COLO668 (cell line): Measurements from ENCODE around the gene LUZP2.

Experiments
- DNase-seq: peaks from one replicate; lab custom pipeline; 2025; ENCODE audit not compliant: unreplicated experiment; lab: John Stamatoyannopoulos, UW

LUZP2 gene

DNA sequence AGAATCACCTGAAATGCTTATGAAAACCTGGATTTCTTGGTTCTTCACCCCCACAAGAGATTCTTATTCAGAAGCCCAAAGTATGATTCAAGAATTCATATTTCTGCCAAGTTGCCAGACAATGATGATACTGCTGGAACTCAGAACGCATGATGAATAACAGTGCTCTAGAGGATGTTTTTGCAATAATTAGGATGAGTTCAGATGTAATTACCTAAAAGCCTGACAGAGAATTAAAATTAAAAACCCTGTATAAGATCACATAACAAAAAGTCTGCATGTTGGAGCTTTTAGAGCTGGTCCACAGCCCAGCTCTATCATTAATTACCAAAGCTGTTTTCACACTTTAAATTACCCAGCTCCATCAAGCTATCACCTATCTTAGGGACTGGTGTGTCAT lies 211.8 kb downstream of the LUZP2 start:
- DNase-seq = no peak

DNA sequence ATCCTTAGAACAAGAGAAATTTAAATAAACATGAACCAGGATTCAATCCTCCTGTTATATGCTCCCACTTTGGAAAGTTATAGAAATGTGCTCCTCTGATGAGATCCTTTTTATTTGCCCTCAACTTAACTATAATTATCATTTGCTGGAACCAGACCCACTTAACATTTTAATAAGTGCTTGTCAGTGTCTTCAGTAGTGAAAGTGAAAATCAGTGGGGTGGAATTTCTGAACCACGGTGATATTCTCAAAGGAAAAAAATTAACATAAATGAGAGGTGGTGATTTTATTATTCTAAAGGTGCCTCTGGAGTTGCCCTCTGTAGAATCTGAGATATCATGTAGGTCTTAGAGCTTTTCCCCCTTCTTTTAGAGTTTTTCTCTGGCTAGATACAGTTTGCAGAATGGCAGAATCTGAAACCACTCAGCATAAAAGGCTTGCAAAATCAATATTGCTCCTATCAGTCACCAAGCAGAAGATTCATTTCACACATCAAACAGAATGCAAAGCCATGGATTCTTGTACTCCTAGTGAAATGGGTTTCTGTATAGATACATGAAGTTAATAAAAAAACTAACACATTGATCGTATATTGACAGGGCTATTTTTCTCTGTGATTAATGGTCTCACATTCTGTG lies 213.2 kb downstream of the LUZP2 start:
- no peak for DNase-seq

DNA sequence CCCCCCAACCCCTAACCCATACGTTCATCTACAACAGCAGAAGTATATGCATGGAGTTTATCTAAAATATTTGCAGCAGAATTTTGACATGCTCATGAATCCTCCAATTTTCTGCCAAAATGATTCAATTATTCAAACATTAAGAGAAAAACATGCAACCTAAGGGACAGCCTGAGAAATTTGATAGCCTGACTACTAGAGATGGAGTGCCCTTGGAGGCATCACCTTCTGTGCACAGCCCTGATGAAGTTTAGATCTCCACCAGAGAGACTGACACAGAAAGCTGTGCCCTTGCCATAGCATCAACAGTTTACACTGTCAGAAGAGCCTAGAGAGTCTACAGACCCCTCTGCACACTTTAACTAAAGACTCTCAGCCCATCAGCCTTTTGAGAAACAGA lies 217.7 kb downstream of the LUZP2 start:
- DNase-seq = no peak

DNA sequence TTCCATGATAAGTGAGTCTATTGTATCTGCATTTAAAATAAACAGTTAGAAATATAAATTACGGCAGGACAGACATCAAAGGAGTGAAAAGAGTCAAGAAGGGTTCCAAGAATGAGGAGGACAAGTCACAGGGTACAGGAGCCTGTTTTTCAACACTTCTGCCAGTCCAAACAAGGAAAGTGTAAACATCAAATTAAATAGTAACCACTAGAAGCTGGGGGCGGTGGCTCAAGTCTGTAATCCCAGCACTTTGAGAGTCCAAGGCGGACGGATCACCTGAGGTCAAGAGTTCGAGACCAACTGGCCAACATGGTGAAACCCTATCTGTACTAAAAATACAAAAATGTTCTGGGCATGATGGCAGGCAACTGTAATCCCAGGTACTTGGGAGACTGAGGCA lies 219.6 kb downstream of the LUZP2 start:
- no peak for DNase-seq

DNA sequence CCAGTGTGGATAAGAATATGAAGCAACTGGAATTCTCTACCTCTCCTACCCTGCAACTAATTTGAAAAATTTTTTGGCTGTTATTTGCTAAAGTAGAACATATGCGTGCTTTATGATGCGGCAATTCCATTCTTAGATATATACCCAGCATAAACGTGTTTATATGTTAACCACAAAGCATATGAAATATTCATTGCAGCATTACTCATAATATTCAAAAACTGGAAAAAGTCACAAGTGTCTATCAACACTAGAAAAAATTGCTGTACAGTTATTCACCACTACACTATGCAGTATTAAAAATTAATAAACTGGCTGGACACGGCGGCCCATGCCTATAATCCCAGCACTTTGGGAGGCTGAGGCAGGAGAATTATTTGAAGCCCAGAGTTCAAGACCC lies 226.4 kb downstream of the LUZP2 start:
- DNase-seq = no peak

DNA sequence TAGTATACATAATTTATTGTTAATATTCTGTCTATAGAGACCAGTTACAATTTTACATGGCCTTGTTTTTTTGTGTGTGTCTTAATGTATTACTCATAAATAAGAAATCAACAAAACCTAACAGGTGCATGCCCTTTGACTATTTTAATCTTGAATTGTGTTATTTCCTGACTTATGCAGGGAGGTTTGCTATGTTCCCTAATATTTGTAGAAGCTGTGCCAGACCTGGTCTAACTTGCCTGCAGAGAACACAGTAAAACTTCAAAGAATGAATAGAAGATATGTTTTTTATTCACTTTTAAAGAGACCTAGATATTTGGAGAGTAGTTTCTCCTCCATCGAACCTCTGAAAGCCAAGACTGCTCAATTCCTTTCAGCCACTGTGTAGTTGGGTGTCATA lies 234.7 kb downstream of the LUZP2 start:
- DNase-seq = no peak

DNA sequence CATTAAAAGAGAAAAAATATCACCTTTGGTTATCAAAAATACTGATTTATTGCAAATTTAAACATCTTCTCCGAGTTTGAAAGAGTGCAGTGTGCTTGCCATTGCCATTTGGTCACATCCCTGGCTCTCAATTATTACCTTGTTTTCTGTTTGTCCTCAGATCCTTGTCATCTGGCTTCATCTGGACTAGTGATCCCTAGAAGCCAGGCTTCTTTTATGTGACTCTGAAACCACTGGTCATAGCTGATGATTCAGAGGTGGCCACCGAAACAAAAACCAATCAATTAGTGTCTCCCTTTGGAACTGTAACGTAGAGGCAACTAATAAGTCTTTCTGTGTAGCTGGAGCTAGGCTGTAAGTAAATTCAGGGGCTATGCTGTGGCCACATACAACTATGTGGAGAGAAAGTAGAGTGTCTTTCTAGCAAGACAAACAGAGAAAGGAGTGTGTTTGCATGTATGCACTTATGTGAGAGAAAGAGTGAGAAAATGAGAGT lies 237.9 kb downstream of the LUZP2 start:
- no peak for DNase-seq

DNA sequence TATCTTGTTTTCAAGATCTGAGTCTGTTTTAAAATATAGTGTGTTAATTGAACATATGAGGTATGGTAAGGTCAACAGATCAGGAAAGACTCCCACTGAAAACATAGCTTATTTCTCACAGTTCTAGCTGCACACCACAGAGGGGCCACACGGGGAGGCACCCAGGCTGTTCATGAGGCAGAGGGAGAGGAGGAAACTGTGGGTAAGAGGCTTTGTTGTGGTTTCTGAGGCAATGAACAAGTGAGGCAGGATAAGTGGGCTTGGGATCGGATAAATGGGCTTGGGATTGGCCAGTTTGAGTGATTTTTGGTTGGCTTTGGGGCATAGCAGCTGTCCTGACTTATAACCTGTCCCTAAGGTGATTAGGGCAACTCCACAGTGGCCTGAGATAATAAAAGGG lies 242.1 kb downstream of the LUZP2 start:
- no peak for DNase-seq

DNA sequence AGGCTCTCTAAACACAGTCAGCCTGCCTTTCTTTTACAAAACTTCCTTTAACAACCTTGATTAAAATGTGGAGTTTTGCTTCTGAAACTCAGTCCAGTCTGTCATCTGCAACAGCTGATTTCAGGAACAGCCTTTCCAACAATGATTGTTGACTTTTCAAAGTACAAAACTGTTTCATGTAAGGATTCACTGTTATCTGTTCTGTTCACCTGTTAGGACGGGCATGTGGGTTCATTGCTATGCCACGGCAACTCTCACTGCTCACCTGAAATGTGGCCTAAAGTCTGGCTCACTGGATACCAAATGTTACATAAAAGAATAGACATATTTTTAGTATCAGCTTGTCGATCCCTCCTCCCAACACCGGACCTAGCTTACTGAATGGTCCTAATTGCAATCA lies 242.8 kb downstream of the LUZP2 start:
- DNase-seq = no peak

DNA sequence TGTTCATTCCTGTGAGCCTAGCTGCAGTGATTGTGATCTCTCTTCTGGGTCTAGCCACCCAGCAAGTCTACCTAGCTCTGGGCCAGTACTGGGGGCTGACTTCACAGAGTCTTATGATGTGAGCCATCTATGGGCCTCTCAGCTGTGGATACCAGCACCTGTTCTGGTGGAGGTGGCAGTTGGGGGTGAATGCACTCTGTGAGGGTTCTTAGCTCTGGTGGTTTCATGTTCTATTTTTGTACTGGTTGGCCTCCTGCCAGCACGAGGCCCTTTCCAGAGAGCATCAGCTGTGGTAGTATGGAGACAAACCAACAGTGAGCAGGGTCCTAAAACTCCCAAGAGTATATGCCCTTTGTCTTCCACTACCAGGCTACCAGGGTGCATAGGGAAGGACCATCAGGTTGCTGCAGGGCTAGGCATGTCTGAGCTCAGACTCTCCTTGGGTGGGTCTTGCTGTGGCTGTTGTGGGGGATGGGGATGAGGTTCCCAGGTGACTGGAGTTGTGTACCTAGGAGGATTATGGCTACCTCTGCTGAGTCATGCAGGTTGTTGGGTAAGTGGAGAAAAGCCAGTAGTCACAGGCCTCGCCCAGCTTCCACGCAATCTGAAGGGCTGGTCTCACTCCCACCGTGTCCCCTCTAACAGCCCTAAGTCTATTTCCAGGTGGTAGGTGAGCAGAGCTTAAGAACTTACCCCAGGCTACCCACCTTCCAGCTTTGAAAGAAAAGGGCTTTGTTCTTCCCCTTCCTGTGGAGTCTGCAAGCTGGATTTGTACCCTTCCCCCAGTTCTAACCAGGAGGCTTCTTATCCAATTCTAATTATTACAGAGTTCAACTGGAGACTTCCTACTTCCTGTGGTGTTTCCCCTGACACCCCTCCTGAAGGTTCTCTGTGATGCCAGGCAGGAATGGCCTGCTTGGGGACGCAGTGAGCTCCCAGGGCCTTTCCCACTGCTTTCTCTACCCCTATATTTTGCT lies 250.7 kb downstream of the LUZP2 start:
- DNase-seq = no peak

DNA sequence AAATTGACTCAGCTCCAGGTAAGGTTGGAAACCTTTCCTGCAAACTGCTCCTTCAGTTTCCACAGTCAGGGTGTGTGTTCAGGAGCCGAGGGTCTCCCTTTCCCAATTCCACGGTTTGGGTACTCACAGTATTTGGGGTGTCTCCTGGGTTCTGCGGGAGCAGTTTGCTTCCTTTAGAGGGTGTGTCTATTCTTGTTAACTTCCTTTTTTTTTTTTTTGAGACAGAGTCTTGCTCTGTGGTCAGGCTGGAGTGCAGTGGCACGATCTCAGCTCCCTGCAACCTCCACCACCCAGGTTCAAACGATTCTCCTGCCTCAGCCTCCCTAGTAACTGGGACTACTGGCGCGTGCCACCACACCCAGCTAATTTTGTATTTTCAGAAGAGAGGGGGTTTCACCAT lies 251.4 kb downstream of the LUZP2 start:
- no peak for DNase-seq

DNA sequence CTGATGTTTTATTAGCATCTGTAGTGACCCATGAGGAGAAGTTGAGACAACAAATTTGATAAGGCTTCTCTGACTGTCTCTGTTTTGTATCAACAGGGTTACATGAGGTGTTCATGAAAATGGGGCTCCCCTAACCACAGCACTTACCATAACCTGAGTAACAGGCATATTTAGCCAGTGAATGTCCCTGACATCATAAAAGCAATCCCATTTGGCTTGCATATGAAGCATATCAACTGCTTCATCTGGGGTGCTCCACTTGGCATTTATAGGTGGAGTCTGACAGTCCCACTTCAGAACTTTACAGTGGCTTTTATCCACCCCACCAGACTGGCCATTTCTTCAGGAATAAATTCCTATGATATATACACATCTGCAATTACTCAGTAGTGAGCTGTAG lies 257.6 kb downstream of the LUZP2 start:
- DNase-seq = no peak

DNA sequence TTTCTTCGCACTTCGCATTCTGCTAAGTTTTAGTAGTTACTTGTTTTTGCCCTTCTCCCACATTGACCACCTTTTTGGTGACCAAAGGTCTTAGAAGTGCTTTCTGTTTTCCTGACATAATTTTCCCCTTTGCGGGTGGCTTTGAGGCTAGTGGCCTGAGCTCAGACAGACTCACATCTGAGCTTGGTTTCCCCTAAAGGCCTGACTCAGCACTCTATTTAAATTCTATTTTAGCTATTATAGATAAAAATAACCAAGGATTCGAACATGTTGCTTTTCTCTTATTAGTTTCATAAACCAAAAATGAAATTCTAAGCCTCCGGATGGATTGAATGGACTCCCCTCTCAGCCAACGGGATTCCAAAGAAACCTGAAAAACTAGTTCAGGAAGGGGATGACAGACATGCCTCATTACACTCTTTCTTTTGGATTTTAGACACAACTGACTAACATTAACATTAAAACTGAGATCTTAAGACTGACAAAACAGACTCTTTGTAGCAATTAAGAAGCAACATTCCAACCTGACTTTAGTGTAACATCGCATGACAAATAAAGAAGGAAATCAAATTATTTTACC lies 258.5 kb downstream of the LUZP2 start:
- DNase-seq = no peak

DNA sequence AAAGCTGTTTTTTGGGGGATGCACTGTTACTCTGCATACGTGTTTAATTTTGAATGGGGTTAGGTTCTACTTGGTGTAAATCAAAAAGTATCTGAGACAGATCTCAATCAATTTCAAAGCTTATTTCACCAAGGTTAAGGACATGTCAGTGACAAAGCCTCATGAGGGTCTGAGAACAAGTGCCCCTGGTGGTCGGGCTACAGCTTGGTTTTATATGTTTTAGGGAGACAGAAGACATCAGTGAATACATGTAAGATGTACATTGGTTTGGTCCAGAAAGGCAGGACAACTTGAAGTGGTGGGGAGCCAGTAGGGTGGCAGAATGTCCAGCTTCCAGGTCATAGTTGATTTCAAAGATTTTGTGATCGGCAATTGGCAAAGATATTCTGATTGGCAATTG lies 262.9 kb downstream of the LUZP2 start:
- DNase-seq = no peak

DNA sequence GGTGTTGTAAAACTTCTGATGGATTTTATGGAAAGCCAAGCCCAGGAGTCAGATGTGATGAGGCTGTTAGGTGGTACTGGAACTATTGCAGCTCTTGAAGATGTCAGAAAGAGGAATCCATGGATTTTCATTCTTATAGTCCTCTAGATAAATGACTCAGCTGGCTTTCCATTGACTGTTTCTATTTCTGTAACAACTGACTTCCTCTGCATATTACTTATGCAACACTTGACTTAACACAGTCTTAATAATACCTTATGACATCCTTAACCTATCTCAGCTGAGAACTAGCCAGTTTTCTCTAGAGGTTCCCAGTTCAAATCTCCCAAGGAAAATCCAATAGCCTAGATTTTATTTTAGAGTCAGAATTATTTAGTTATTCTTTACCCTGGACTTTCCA lies 263.8 kb downstream of the LUZP2 start:
- no peak for DNase-seq

DNA sequence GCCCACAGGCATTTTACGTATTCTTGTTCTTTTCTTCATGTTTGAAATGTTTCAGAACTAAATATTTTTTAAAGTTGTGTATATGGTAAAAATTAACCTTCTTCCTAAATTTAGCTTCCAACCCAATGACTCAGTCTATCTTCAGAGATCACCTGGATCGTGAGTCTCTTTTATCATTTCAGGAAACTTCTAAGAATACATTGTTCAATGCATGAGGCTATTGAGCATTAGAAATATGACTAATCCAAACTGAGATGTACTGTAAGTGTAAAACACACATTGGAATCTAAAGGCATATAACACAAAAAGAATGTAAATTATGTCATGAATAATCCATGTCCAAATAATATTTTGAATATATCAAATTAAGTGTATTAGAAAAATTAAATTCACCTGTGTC lies 265.2 kb downstream of the LUZP2 start:
- DNase-seq = no peak

DNA sequence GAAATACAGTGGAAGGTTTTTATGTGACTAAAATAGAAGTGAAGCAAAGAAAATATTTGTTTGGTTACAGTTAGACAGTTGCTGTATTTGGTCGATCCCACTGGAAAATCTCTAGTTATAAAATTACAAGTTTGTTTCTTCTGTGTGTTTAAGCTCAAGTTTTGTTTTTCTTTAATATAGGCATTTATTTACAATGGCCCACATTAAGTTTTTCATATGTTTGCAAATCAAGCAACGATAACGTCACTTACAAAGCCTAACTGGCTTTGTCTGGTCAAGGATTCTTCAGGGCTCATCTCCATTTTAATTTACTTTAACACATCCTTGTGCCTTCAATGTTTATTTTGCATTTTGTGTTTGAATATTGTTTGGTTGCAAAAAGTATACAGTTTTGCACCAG lies 270.6 kb downstream of the LUZP2 start:
- DNase-seq = no peak

DNA sequence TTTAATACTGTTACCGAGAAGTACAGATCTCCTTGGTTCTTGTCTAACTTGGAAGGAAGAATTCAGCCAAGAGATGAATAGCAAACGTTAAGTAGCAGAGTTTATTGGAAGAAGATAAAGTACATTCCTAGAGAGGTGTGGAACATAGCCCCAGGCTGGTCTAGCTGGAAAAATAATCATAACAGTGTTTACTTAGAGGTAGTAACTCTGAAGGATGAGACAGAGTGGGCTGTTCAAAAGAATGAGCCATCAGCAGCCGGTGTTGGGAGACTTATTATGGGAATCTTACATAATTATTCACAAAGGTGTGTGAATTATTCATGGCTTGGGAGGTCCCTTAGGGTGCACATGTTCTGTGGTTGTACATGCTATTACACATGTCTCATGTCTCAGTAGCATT lies 276.5 kb downstream of the LUZP2 start:
- no peak for DNase-seq

DNA sequence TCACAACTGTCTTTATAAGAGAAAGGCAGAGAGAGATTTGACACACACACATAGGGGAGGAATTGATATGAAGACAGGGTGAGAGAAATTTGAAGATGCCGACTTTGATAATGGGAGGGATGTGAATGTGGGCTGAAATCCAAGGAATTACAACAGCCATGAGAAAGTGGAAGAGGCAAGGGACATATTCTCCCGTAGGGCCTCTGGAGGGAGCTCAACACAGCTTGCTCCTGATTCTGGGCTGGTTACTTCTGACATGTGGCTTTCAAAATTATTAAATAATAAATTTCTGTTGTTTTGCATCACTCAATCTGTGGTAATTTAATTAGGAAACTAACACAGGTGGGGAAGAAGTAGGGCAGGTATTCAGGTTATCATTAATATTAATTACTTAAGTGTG lies 282.9 kb downstream of the LUZP2 start:
- no peak for DNase-seq

DNA sequence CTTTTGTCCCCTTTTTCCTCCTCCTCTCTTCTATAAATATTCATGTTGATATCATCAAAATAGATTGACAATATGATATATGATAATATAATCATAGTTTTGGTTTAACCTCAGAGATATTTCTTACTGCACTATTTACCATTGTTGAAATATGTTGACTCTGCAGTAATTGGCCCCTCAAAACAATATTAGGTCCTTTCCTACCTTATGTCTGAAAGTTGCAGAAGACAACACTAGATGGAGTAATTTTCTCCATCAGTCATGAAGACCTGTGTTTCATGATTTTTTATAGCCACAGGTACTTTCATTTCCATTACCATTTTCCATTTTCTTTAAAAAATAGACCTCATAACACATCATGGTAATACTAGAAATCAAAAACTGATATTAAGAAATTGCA lies 284.4 kb downstream of the LUZP2 start:
- DNase-seq = no peak

DNA sequence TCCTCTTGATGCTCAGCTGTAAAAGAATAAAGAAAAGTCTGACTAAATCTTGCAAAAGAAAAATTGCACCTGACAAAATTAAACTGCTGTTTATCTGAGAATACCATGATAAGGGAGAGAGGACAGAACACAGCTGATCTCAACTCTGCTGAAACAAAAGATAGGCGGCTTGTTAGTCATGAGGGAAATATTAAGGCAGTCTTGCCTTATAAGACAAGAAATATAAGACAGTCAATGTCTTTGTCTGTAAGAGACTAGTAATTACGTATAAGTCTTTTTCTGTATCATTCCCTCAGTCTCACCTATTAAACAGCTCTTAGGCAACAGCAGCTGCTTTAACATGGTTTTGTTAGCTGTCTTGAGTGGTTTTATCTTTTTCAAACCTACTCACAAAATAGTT lies 296.6 kb downstream of the LUZP2 start:
- no peak for DNase-seq

DNA sequence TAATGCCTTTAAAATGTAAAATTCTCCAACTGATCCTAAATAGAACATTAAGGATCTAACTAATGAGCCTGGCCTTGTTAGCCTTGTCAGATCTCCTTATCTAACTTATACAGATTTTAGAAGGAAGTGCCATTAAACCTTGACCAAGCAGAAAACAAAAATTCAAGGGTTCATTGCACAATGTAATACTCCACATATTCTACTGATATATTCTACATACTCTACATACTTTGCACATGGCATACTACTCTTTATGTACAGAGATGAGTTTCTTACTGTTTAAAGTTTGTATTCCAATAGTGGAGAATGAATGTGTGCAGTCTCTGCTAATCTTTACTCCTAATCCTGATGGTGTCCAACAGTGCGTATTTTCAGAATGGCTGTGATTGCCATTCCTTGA lies 297.2 kb downstream of the LUZP2 start:
- no peak for DNase-seq
